GM20431 (cell line): Measurements from ENCODE around the gene PPP1R7.
"Not testable (repeated sequence)": the region's sequence is repeated elsewhere in the genome, so short reads cannot be mapped to it uniquely, and the experiment has no call there.

Source experiments
- in situ Hi-C: fragments of 300-500 bp; cut with MseI, MboI; formaldehyde crosslinking; loops from one replicate; pipeline ENCODE4 v1.15.0; 2020; ENCODE audit warnings: low sequenced_read_pairs; ENCODE audit not compliant: unreplicated experiment

PPP1R7 gene, protein sequence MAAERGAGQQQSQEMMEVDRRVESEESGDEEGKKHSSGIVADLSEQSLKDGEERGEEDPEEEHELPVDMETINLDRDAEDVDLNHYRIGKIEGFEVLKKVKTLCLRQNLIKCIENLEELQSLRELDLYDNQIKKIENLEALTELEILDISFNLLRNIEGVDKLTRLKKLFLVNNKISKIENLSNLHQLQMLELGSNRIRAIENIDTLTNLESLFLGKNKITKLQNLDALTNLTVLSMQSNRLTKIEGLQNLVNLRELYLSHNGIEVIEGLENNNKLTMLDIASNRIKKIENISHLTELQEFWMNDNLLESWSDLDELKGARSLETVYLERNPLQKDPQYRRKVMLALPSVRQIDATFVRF

DNA sequence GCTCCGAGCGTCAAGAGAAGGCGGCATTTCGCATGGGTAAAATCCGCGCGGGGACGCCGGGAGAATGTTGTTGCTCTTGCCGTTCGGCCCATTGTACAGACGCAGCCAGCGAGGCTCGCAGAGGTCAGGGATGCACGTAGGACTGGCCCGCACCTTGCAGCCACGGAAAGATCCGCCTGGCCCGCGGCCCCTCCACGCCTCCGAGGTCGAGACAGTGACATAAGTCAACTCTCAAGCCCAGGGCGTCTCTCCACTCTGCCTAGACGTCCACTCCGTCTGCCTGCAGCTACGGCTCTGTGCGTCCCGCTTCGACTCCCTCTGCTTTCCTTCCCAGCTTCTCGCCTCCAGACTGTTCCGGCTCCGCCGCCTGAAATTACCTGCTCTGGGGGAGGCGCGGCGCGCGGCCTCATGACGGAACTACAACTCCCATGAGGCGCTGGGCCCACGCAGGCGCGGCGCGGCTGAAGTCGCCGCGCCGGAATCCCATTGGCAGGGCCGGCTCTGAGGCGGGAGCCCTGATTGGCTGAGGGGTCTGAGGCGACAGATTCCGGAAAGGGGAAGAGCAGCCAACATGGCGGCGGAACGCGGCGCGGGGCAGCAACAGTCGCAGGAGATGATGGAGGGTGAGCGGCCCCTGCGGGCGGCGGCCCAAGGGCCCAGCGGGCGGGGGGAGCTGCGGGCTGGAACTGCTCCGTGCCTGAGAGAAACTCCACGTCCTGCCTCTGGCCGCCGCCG is at the start of gene PPP1R7:
TSS of gene PPP1R7 (plus strand) at position 543 of the 735 bp plus-strand sequence. CDS start at position 572, 29 bp downstream.
- in situ Hi-C loops, result loop anchor here (10.0 kb wide), 1 partner anchor 55 kb away; no protein-coding TSS in a partner anchor

DNA sequence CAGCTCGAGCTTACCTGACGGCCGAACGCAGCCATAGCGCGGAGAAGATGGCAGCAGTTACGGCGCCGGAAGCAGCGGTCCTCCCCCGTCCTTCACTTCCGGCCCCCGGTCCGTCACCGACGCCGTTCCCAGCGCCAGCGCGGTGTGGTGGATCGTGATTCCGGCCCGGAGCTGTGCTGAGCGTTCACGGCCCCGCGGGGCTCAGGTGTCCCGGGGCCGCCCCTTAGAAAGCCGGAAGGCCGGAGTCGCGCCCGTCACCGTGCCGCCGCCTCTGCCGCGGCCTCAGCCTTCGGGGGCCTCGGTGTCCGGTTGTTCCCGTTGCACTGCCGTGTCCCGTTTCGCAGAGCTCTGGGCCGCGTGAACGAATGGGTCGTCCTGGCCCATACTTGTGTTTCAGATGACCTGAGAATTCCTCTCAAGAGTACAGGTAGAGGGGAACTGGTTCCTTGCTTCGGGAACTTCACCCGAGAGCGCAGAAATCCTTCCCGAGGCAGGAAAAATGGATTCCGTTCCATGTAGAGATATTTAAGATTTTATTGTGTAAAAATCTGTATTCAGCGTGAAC is 47.9 kb upstream of the PPP1R7 start, which contains the start of gene MTERF4:
TSS of gene MTERF4 (minus strand) at position 49 of the 565 bp plus-strand sequence. CDS start at position 35, 14 bp downstream.
- in situ Hi-C loops, result no loop called here

DNA sequence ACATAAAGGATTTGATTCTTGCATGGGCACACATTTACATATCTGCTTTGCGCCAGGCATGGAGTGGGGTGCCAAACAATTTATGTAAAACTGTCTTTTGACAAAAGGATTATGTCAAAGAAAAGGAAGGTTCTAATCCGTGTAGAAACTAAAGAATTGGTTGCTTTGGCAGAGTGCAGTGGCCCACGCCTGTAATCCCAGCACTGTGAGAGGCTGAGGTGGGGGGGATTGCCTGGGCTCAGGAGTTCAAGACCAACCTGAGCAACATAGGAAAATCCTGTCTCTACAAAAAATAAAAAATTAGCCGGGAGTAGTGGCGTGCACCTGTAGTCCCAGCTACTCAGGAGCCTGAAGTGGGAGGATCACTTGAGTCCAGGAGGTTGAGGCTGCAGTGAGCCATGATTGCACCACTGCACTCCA is 47.1 kb upstream of the PPP1R7 start:
- in situ Hi-C loops, result no loop called here

DNA sequence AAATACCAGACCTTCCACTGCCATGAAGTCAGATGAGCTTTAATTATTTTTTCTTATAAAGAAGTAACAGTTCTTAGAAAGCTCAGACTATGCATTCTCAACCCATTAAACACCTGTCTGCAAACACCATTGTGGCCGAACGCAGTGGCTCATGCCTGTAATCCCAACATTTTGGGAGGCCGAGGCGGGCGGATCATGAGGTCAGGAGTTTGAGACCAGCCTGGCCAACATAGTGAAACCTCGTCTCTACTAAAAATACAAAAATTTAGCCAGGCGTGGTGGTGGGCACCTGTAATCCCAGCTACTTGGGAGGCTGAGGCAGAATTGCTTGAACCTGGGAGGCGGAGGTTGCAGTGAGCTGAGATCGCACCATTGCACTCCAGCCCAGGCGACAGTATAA is 45.7 kb upstream of the PPP1R7 start:
- in situ Hi-C loops, result not testable (repeated sequence)

DNA sequence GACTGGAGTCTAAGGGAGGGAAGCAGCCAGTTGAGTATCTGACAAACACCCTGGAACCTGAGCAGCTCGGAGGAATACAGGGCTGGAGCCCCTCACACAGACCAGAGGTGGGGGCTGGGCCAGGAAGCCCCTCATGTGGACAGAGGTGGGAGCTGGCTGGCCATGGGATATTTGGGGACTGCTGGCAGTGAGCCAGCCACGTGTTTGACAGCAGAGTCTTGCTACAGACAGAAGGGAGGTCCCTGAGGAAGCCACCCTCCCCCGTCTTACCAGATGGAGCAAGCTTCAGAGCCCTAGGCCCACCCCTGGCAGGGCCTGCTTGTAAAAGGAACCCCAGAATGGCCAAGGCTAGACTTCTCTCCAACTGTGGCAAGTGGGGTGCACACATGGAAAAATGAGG is 44.6 kb upstream of the PPP1R7 start:
- in situ Hi-C loops, result no loop called here

DNA sequence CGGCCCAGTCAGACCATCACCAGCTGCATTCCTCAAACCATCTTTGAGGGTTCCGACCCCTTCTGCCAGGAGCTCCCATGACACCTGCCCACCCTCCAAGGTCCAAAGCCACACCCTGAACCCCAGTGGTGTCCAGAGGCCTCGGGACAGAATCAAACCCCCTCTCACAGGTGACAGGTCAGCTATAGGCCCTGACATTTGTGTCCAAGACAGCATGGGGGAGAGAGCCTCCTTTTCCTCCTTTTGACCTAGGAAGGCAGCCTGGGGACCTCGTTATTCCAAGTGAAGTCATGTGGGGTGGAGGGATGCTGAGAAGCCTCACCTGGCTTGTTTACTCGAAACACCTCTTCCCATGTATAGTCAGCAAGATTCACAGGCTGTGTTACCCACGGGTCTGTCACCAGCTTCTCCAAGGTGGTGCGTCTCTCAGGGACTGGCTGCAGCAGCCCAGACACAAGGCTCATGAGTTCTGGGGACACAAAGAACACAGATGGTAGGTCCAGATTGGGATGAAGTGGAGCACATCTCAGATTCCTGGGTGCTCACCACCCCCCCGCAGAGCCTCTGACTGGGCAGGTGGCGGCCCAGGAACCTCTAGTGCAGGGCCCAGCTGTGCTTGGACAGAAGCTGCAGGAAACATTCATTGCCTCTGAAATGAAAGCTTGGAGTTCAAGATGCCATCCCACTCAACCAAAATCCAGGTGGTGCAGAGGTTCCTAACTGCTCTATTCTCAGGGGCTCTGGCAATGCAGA is 43.1 kb upstream of the PPP1R7 start:
- in situ Hi-C loops, result no loop called here

DNA sequence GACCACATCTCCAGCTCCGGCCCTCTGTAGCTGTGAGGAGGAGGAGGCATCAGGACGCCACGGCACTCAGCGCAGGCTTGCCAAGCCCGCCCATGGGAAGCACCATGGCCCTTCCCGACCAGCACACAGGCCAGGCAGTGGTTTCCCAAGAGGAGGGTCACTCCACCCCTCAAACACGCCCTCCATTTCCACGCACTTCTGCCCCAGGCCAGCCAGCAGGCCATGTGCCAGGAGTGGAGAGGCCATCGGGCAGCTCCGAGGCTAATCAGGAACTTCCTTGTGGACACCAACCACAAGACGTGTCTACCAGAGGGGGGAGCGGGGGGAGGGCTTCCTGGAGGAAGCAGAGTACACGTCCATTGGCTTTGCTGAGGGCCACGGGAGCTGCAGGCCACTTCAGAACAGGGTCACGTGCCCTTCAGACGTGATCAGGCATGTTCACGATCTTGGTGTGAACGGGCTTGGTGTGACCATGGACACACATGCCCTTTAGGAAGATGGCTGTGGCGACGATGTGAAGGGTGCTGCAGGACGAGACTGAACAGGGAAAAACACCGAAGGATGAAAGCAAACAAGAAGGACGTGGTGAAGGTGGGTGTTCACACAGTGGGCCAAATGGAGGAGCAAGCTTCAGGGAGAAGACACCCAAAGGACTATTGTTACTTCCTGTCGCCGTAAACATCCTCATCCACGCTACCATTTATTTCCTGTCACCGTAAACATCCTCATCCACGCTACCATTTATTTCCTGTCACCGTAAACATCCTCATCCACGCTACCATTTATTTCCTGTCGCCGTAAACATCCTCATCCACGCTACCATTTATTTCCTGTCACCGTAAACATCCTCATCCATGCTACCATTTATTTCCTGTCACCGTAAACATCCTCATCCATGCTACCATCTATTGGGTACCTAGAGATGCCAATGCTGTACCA is 41.7 kb upstream of the PPP1R7 start:
- in situ Hi-C loops, result no loop called here

DNA sequence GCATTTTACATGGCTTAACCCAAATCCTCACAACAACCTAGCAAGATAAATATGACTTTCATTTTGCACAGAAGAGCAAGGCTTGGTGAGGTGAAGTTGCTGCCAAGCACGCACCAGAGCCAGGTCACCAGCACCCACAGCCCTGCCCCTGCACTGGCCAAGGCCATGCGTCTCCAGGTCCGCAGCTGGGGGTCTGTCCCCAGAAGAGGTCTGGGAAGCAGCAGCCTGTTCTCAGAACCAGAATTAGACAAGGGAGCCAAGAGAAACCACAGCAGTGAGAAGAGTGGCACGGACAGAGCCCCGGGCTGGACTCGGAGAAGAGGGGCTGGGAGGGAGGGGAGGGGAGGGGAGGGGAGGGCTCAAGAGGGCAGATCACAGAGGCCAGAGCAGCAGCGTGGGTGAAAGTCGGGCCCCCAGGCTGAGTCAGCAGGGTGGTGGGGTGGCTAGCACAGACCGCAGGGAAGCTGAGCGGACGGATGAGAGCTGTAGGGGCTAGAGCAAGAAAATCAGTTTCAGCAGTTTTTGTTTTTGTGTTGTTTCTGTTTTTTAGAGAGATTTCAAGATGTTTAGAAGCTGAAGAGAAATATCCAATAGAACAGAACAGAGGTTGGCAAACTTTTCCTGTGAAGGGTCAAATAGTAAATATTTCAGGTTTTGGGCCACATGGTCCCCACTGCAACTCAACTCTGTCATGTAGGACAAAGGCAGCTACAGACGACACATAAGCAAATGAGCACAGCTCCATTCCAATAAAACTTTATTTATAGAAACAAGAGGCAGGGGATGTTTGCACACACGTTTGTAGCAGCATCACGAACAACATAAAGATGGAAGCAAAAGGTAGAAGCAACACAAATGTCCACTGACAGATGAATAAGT is 40.8 kb upstream of the PPP1R7 start:
- in situ Hi-C loops, result no loop called here

DNA sequence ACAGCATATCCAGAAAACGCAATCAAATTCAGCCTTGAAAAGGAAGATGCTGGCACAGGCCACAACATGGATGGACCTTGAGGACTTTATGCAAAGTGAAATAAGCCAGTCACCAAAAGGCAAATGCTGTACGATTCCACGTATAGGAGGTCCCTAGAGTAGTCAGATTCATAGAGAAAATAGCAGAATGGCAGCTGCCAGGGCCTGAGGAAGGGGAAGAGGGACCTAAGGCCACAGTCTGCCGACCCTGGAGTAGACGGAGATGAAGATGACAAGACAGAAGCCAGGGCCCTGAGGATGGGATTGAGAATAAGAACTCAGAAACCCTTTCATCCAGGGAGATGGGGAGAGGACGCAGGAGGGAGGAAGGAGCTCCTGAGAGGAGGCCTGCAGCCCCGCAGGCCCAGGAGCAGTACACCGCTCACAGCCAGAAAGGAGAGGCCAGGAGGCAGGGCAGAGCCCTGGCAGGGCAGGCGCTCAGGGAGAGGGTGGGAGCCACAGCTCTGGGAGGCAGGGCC is 40.1 kb upstream of the PPP1R7 start:
- in situ Hi-C loops, result no loop called here

DNA sequence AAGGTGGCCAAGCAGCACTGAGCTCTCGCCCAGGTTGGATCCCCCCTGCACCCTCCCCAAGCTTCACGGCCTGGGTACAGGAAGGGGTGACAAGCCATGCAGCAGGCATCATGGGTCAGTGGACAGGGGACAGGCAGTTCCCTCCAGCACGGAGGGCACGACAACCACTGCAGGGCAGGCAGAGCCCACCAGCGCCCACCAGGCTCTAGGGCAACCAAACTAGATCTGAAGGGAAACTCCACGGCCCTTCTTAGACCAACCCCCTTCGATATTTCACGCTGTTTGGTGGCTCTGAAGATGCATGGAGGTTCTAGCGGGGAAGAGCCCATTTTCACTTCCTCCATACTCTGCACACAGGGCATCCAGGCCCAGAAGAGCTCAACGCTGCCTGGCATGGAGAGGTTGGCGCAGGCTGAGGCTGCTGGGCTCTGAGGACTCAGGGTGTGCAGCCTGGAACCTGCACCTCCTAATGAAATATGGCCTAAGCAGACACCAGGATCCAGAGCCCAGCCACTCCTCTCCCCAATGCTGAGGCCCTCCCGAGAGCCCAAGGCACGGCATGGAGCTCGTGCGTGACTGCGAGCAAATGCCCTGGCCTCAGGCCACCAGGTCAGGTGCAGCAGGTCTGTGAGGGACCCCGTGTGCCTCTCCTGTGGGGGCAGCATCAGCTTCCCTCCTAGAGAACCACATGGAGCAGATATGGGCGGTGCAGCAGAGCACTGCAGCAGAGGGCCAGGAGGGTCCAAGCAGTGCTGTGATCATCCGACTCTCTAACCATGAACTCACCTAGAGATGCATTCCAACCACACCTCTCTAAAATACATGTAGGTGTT is 39.4 kb upstream of the PPP1R7 start:
- in situ Hi-C loops, result no loop called here

DNA sequence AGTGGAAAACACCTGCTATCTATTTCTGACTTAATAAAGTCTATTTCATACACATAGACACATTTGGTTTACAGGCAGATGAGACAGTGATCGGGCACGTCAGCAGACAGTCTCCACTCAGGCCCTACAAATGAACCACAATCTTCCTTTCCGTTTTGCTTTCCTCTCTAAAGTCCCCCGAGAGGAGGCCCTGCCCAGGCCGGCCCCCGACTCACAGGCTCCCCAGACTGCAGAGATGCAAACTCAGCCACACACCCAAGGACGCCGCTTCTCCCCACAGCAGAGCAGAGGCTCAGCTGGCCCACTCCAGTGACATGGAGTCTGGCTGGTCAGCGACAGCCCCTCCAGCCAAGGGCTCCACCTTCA is 38.8 kb upstream of the PPP1R7 start:
- in situ Hi-C loops, result no loop called here

DNA sequence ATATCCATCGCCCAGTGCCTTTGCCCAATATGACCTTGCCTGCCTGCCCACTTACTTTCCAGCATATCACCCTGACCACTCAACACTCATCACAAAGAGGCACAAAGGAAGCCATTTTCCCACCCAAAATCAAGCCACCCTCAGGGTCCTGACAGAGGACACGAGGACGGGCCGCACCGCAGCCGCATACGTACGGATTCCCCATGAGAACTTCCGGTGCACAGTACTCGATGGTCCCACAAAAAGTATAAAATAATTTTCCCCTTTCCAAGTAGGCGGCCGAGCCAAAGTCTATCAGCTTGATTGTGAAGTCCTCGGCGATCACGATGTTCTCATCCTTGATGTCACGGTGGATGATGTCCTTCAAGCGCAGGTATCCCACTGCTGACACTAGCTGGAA is 38.2 kb upstream of the PPP1R7 start:
- in situ Hi-C loops, result no loop called here

DNA sequence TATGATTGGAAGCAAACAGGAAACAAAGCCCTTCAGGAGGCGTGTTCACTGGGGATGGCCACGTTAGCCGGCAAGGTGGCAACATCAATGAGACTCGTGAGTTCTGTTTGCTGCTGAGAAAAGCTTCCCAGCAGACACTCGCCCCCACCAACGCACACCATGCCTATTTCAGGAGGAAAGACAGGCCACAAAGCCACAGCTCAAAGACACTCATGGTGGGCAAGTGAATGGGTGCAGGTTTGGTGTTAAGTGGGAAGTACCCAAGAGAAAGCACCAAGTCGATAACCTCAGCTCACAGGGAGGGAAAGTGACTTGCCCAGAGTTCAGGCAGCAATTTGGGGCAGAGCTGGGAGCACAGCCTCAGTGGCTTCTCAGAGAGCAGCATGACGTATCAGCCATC is 37.7 kb upstream of the PPP1R7 start:
- in situ Hi-C loops, result no loop called here

DNA sequence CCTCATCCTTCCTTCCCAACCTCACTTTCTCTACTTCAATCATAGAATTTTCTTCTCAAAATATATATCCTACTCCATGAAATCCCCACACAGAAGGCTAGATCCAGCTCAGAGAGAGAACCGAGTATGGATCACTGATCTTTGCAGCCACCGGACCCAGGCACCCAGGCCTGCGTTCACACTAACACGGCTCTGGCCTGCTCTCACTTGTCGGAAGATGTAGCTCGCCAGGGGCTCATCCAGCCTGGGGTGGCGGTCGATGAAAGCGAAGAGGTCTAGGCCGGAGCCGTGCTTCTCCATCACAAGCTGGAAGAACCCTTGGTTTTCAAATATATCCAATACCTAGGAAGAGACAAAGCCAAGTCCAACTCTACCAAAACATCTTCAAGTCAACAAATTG is 35.4 kb upstream of the PPP1R7 start:
- in situ Hi-C loops, result no loop called here

DNA sequence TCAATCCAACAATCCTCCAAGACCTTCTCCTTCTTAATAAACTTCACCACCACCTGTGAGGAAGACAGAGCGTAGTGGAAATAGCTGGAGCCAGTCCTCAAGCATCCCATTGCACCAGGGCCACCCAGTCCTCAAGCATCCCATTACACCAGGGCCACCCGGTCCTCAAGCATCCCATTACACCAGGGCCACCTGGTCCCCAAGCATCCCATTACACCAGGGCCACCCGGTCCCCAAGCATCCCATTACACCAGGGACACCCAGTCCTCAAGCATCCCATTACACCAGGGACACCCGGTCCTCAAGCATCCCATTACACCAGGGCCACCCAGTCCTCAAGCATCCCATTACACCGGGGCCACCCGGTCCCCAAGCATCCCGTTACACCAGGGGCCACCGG is 34.9 kb upstream of the PPP1R7 start:
- in situ Hi-C loops, result no loop called here

DNA sequence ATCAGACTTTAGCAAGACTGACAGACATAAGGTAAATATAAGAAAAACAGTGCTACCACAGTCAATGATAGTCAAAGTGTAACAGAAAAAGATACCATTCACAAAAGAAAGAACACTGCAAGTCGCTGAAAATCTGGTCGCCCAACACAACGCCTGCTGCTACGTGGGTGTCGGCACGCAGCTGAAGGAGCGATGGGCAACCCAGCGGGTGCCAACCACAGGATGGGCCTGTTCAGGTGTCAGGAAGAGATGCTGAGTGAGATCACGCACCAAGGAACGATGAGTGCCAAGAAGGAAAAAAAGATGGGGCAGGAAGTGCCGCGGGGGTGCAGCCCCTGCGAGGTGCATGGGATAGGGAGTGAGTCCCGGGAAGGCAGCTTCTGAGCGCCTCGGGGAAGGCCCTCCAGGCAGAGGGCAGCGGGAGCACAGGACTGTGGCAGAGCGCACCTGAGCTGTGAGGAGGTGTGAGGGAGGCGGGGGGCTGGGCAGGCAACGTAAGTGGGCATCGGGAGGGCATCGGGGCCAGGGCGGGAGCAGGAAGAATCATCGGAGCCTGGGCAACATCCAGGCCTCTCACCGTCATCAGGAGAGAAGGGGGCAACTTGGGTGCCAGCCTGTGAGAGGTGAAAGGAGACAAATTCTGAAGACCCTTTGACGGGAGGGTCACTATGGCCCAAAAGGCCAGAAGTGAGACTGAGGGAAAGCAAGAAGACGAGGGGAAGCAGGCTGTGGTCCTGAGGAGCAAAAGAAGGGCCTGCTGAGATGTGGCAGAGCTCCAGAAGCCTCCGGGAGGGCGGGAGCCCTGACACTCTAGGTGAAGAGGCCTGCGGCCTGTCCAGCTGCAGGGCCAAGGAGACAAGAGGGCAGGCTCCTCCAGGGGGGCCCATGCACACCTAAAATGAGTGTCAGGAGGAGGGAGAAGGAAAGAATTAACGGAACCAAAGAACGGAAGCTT is 33.4 kb upstream of the PPP1R7 start:
- in situ Hi-C loops, result no loop called here
